ENCODE data around the gene CLDN18. TPM values are rescaled to one million over a fixed set of nuclear protein-coding genes. Genes with fewer than 3 reads are reported as not detected.

Gene CLDN18
- total and polyA plus RNA-seq, 5 donors from 2014 or later: not detected

GRCh38 chr3:137988152-137988551 is 21.8 kb upstream of the CLDN18 start:
- Mint-ChIP-seq H3K27me3 (no peaks in the 10 kb centered on the region), H3K4me1 (no peaks in the 10 kb centered on the region), H3K4me3 (no peak overlapping the region), H3K36me3 (no peaks in the 10 kb centered on the region), H3K27ac (no peak overlapping the region), H3K9me3 (peaks cover 0 to 5% (median 0%) of the 10 kb centered on the region in 7 donors)
- H3K9me3 ChIP-seq (ENCODE audit: control insufficient read depth in 2 of 2, low read length in 2 of 2): no peaks in the 10 kb centered on the region
- no peaks in the 10 kb centered on the region for H3K36me3 ChIP-seq (ENCODE audit: control insufficient read depth, insufficient read depth, low read length)
- no peak for DNase-seq
- H3K27ac ChIP-seq (ENCODE audit: insufficient read depth, low read length, poor library complexity, severe bottlenecking): no peak overlapping the region
- ATAC-seq (ENCODE audit: low read depth in 2 of 2): no peak
- no peak overlapping the region for H3K4me3 ChIP-seq (ENCODE audit: low read depth, low read length)
- H3K4me1 ChIP-seq (ENCODE audit: control insufficient read depth, insufficient read depth, low read length, poor library complexity, severe bottlenecking): no peaks in the 10 kb centered on the region
- H3K27me3 ChIP-seq (ENCODE audit: control insufficient read depth, insufficient read depth, low read length): peaks cover 2% of the 10 kb centered on the region

GRCh38 chr3:137988982-137989381 is 21.0 kb upstream of the CLDN18 start:
- no peaks in the 10 kb centered on the region for H3K9me3 ChIP-seq (ENCODE audit: control insufficient read depth in 2 of 2, low read length in 2 of 2)
- DNase-seq: no peak
- Mint-ChIP-seq H3K4me1 (no peaks in the 10 kb centered on the region), H3K27ac (no peak overlapping the region), H3K36me3 (no peaks in the 10 kb centered on the region), H3K4me3 (no peak overlapping the region), H3K9me3 (peaks cover 0 to 8% (median 0%) of the 10 kb centered on the region in 7 donors), H3K27me3 (no peaks in the 10 kb centered on the region)
- no peak overlapping the region for H3K4me3 ChIP-seq (ENCODE audit: low read depth, low read length)
- ATAC-seq (ENCODE audit: low read depth in 2 of 2): no peak
- H3K36me3 ChIP-seq (ENCODE audit: control insufficient read depth, insufficient read depth, low read length): no peaks in the 10 kb centered on the region
- peaks cover 2% of the 10 kb centered on the region for H3K27me3 ChIP-seq (ENCODE audit: control insufficient read depth, insufficient read depth, low read length)
- H3K27ac ChIP-seq (ENCODE audit: insufficient read depth, low read length, poor library complexity, severe bottlenecking): no peak overlapping the region
- no peaks in the 10 kb centered on the region for H3K4me1 ChIP-seq (ENCODE audit: control insufficient read depth, insufficient read depth, low read length, poor library complexity, severe bottlenecking)

GRCh38 chr3:137990427-137990826 is 19.5 kb upstream of the CLDN18 start:
- Histone ChIP-seq H3K4me1 (ENCODE audit: control insufficient read depth, insufficient read depth, low read length, poor library complexity, severe bottlenecking) (no peaks in the 10 kb centered on the region), H3K9me3 (ENCODE audit: control insufficient read depth in 2 of 2, low read length in 2 of 2) (no peaks in the 10 kb centered on the region), H3K4me3 (ENCODE audit: low read depth, low read length) (no peak overlapping the region), H3K27me3 (ENCODE audit: control insufficient read depth, insufficient read depth, low read length) (peaks cover 2% of the 10 kb centered on the region), H3K36me3 (ENCODE audit: control insufficient read depth, insufficient read depth, low read length) (no peaks in the 10 kb centered on the region), H3K27ac (ENCODE audit: insufficient read depth, low read length, poor library complexity, severe bottlenecking) (no peak overlapping the region)
- DNase-seq: no peak
- H3K27ac Mint-ChIP-seq: no peak overlapping the region
- H3K36me3 Mint-ChIP-seq: no peaks in the 10 kb centered on the region
- H3K4me3 Mint-ChIP-seq: no peak overlapping the region
- no peaks in the 10 kb centered on the region for H3K27me3 Mint-ChIP-seq
- ATAC-seq (ENCODE audit: low read depth in 2 of 2): no peak
- H3K9me3 Mint-ChIP-seq: peaks cover 0 to 12% (median 2%) of the 10 kb centered on the region in 7 donors
- H3K4me1 Mint-ChIP-seq: no peaks in the 10 kb centered on the region

- H3K36me3 Mint-ChIP-seq: no peaks in the 10 kb centered on the region
- Histone ChIP-seq H3K9me3 (ENCODE audit: control insufficient read depth in 2 of 2, low read length in 2 of 2) (no peaks in the 10 kb centered on the region), H3K36me3 (ENCODE audit: control insufficient read depth, insufficient read depth, low read length) (no peaks in the 10 kb centered on the region), H3K4me1 (ENCODE audit: control insufficient read depth, insufficient read depth, low read length, poor library complexity, severe bottlenecking) (no peaks in the 10 kb centered on the region), H3K27ac (ENCODE audit: insufficient read depth, low read length, poor library complexity, severe bottlenecking) (no peak overlapping the region), H3K27me3 (ENCODE audit: control insufficient read depth, insufficient read depth, low read length) (peaks cover 2% of the 10 kb centered on the region), H3K4me3 (ENCODE audit: low read depth, low read length) (no peak overlapping the region)
- no peak overlapping the region for H3K4me3 Mint-ChIP-seq
- ATAC-seq (ENCODE audit: low read depth in 2 of 2) (no peak), DNase-seq (no peak)
- H3K9me3 Mint-ChIP-seq: peaks cover 0 to 16% (median 2%) of the 10 kb centered on the region in 7 donors
- no peaks in the 10 kb centered on the region for H3K27me3 Mint-ChIP-seq
- H3K4me1 Mint-ChIP-seq: no peaks in the 10 kb centered on the region
- no peak overlapping the region for H3K27ac Mint-ChIP-seq
These were observed 17.4 kb upstream of the CLDN18 start for GRCh38 chr3:137992592-137992991.

GRCh38 chr3:137998121-137999042 is 11.6 kb upstream of the CLDN18 start:
- Mint-ChIP-seq H3K36me3 (no peaks in the 10 kb centered on the region), H3K27ac (no peak overlapping the region), H3K9me3 (peaks cover 0 to 16% (median 4%) of the 10 kb centered on the region in 7 donors), H3K4me1 (no peaks in the 10 kb centered on the region), H3K27me3 (peaks cover 10% of the 10 kb centered on the region), H3K4me3 (no peak overlapping the region)
- H3K36me3 ChIP-seq (ENCODE audit: control insufficient read depth, insufficient read depth, low read length): no peaks in the 10 kb centered on the region
- ATAC-seq (ENCODE audit: low read depth in 2 of 2) (no peak), DNase-seq (no peak)
- H3K4me1 ChIP-seq (ENCODE audit: control insufficient read depth, insufficient read depth, low read length, poor library complexity, severe bottlenecking): no peaks in the 10 kb centered on the region
- H3K9me3 ChIP-seq (ENCODE audit: control insufficient read depth in 2 of 2, low read length in 2 of 2): no peaks in the 10 kb centered on the region
- no peaks in the 10 kb centered on the region for H3K27me3 ChIP-seq (ENCODE audit: control insufficient read depth, insufficient read depth, low read length)
- no peak overlapping the region for H3K4me3 ChIP-seq (ENCODE audit: low read depth, low read length)
- H3K27ac ChIP-seq (ENCODE audit: insufficient read depth, low read length, poor library complexity, severe bottlenecking): no peak overlapping the region

- Mint-ChIP-seq H3K36me3 (no peaks in the 10 kb centered on the region), H3K27me3 (peaks cover 10% of the 10 kb centered on the region), H3K4me3 (no peak overlapping the region), H3K4me1 (no peaks in the 10 kb centered on the region), H3K9me3 (peaks cover 0 to 3% (median 0%) of the 10 kb centered on the region in 7 donors), H3K27ac (no peak overlapping the region)
- Histone ChIP-seq H3K36me3 (ENCODE audit: control insufficient read depth, insufficient read depth, low read length) (no peaks in the 10 kb centered on the region), H3K27ac (ENCODE audit: insufficient read depth, low read length, poor library complexity, severe bottlenecking) (no peak overlapping the region), H3K9me3 (ENCODE audit: control insufficient read depth in 2 of 2, low read length in 2 of 2) (no peaks in the 10 kb centered on the region), H3K27me3 (ENCODE audit: control insufficient read depth, insufficient read depth, low read length) (no peaks in the 10 kb centered on the region), H3K4me3 (ENCODE audit: low read depth, low read length) (no peak overlapping the region), H3K4me1 (ENCODE audit: control insufficient read depth, insufficient read depth, low read length, poor library complexity, severe bottlenecking) (no peaks in the 10 kb centered on the region)
- ATAC-seq (ENCODE audit: low read depth in 2 of 2) (no peak), DNase-seq (no peak)
These were observed 6.9 kb upstream of the CLDN18 start for GRCh38 chr3:138003069-138003468.

GRCh38 chr3:138005627-138006026 is 4.3 kb upstream of the CLDN18 start:
- DNase-seq: no peak
- Histone ChIP-seq H3K4me3 (ENCODE audit: low read depth, low read length) (no peak overlapping the region), H3K4me1 (ENCODE audit: control insufficient read depth, insufficient read depth, low read length, poor library complexity, severe bottlenecking) (no peaks in the 10 kb centered on the region), H3K36me3 (ENCODE audit: control insufficient read depth, insufficient read depth, low read length) (no peaks in the 10 kb centered on the region), H3K27ac (ENCODE audit: insufficient read depth, low read length, poor library complexity, severe bottlenecking) (no peak overlapping the region), H3K27me3 (ENCODE audit: control insufficient read depth, insufficient read depth, low read length) (no peaks in the 10 kb centered on the region), H3K9me3 (ENCODE audit: control insufficient read depth in 2 of 2, low read length in 2 of 2) (no peaks in the 10 kb centered on the region)
- no peak for ATAC-seq (ENCODE audit: low read depth in 2 of 2)
- H3K36me3 Mint-ChIP-seq: no peaks in the 10 kb centered on the region
- peaks cover 0 to 3% (median 0%) of the 10 kb centered on the region in 7 donors for H3K9me3 Mint-ChIP-seq
- peaks cover 10% of the 10 kb centered on the region for H3K27me3 Mint-ChIP-seq
- H3K27ac Mint-ChIP-seq: no peak overlapping the region
- no peak overlapping the region for H3K4me3 Mint-ChIP-seq
- H3K4me1 Mint-ChIP-seq: no peaks in the 10 kb centered on the region

GRCh38 chr3:138007898-138008297 is 2.1 kb upstream of the CLDN18 start:
- Mint-ChIP-seq H3K9me3 (peaks cover 0 to 2% (median 0%) of the 10 kb centered on the region in 7 donors), H3K27ac (no peak overlapping the region), H3K36me3 (no peaks in the 10 kb centered on the region), H3K4me3 (no peak overlapping the region), H3K27me3 (peaks cover 8% of the 10 kb centered on the region), H3K4me1 (no peaks in the 10 kb centered on the region)
- Histone ChIP-seq H3K9me3 (ENCODE audit: control insufficient read depth in 2 of 2, low read length in 2 of 2) (no peaks in the 10 kb centered on the region), H3K27me3 (ENCODE audit: control insufficient read depth, insufficient read depth, low read length) (peaks cover 2% of the 10 kb centered on the region), H3K4me3 (ENCODE audit: low read depth, low read length) (no peak overlapping the region), H3K27ac (ENCODE audit: insufficient read depth, low read length, poor library complexity, severe bottlenecking) (no peak overlapping the region), H3K36me3 (ENCODE audit: control insufficient read depth, insufficient read depth, low read length) (no peaks in the 10 kb centered on the region), H3K4me1 (ENCODE audit: control insufficient read depth, insufficient read depth, low read length, poor library complexity, severe bottlenecking) (no peaks in the 10 kb centered on the region)
- ATAC-seq (ENCODE audit: low read depth in 2 of 2) (no peak), DNase-seq (no peak)

All from CD4-positive, CD25-positive, alpha-beta regulatory T cell (primary cell).